HEK293 (cell line): Measurements from ENCODE around the gene DNAJA1.

Experiments
- ZNF274 ChIP-seq, 2 experiments: fragments of 200-500 bp in 1 of 2; fragments of 450-650 bp in 1 of 2; sonication (Bioruptor generic) in 1 of 2; formaldehyde crosslinking in 1 of 2; IDR thresholded peaks; 2 replicates each; pipeline versions ENCODE4 v1.5.1 to v1.6.1; 2014 to 2016; ENCODE audit warnings: borderline replicate concordance in 1 of 2, inconsistent platforms in 1 of 2, low read length in 1 of 2, missing biosample characterization in 1 of 2, missing genetic modification characterization in 1 of 2
- ZSCAN30 ChIP-seq: fragments of 450-650 bp; IDR thresholded peaks from 2 replicates; pipeline ENCODE4 v1.5.1; 2018; ENCODE audit warnings: missing biosample characterization, mild to moderate bottlenecking, missing genetic modification characterization, moderate library complexity

DNA sequence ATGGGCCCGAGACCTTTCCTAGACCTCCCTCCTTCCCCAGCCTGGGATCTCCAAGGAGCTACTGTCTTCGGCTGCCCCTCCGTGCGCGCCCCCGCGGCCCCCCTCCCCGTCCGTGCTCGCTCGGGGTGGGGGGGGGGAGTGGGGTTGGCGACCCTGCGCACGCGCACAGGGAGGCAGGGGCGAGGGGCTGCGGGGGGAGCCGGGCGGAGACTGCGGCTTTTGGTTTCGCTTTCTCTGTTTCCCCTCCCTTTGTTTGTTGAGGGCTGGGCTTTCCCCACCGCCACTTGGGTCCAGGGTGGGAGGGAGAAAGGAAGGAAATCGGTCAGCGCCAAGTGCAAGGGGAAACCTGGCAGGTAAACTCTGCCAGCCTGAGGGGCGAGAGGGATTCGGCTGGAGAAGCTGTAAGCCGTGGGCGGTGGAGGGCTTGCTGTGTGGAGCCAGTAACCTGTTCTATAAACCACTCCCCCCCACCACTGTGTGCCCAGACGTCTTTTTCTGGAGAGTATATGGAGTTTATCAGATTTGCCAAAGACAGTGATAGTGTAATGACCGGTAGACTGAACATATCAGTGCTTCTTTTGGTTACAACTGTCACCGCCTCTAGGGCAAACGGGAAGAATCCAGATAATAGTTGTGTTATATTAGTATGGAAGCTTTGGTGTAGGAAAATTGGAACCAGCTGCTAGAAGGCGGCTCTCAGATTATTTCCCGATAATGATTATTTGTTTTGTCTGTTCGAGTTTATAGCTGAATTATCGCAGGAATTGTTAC is 684 bp downstream of the DNAJA1 start:
- no peak for TF ChIP-seq ZSCAN30 (tag by site-specific recombination)
- no peak for TF ChIP-seq ZNF274 (IDR thresholded peaks at IDR 0.05; ENCODE audit: low read length)
- no peak for TF ChIP-seq ZNF274 (tag by site-specific recombination; IDR thresholded peaks at IDR 0.05; ENCODE audit: borderline replicate concordance)
